Esophagus muscularis mucosa (tissue), 4 donors: ENCODE data around the gene ZNF804A. TPM values are rescaled to one million over a fixed set of nuclear protein-coding genes. Genes with fewer than 3 reads are reported as not detected.

Experiments
- DNase-seq: peaks from one replicate; pipeline ENCODE4 v3.0.0-alpha.2; 2017; ENCODE audit errors: extremely low spot score
- H3K27ac ChIP-seq, 4 donors: fragments of 200-600 bp; sonication (generic); replicated peaks in 1 of 4; 1 replicate in 3 of 4; 2 replicates in 1 of 4; pipeline ENCODE4 v1.5.1; 2016 to 2019; ENCODE audit warnings: mild to moderate bottlenecking in 1 of 4
- H3K27me3 ChIP-seq, 4 donors: fragments of 200-600 bp; sonication (generic); one replicate each; pipeline versions ENCODE4 v1.5.1 to v1.6.0; 2016 to 2019
- H3K36me3 ChIP-seq, 4 donors: fragments of 200-600 bp; sonication (generic); one replicate each; pipeline ENCODE4 v1.5.1; 2016 to 2019
- H3K4me1 ChIP-seq, 4 donors: fragments of 200-600 bp; sonication (generic); one replicate each; pipeline ENCODE4 v1.5.1; 2016 to 2019
- H3K4me3 ChIP-seq, 4 donors: fragments of 200-600 bp; sonication (generic); 1 replicate in 2 of 4; 2 replicates in 2 of 4; pipeline ENCODE4 v1.5.1; 2016 to 2019; ENCODE audit warnings: mild to moderate bottlenecking in 4 of 4, moderate library complexity in 1 of 4
- H3K9me3 ChIP-seq, 4 donors: fragments of 200-600 bp; sonication (generic); 1 replicate in 3 of 4; 2 replicates in 1 of 4; pipeline ENCODE4 v1.5.1; 2016 to 2019
- CTCF ChIP-seq, 3 experiments: fragments of 200-600 bp in 2 of 3; fragments of 450-650 bp in 1 of 3; sonication (generic) in 2 of 3; IDR thresholded peaks; one replicate each; pipeline ENCODE4 v1.5.1; 2017 to 2019; ENCODE audit warnings: antibody characterized with exemption in 3 of 3, mild to moderate bottlenecking in 2 of 3, moderate library complexity in 1 of 3
- EP300 ChIP-seq: sonication (generic); formaldehyde crosslinking; IDR thresholded peaks from one replicate; pipeline ENCODE4 v1.6.1; 2017; ENCODE audit warnings: antibody characterized with exemption
- POLR2A ChIP-seq: fragments of 450-650 bp; IDR thresholded peaks from one replicate; pipeline ENCODE4 v1.6.1; 2017; ENCODE audit warnings: antibody characterized with exemption, moderate library complexity, mild to moderate bottlenecking, low read depth
- POLR2AphosphoS5 ChIP-seq, 2 donors: sonication (generic); formaldehyde crosslinking; IDR thresholded peaks; one replicate each; pipeline ENCODE4 v1.6.1; 2017; ENCODE audit warnings: antibody characterized with exemption in 2 of 2
- WGBS: methylation state at CpG from one replicate; pipeline ENCODE4 v1.1.5; 2018; 5-methylcytosine and 5-hydroxymethylcytosine counted together
- intact Hi-C: fragments of 100-400 bp; cut with DNase I; formaldehyde crosslinking; loops from one replicate; pipeline ENCODE4 v1.15.1; 2023
- total RNA-seq, 4 donors: library from RNA; depleted of rRNA; stranded (reverse); fragments of >200 nt; gene quantifications; one replicate each; pipeline versions ENCODE4 v1.1.0 to v1.2.1, GENCODE V29; 2016

ZNF804A gene
- total RNA-seq, 4 donors from 2014 or later, result 0.33 TPM; not detected in 3

- DNase-seq, result no peak
- Histone ChIP-seq H3K36me3 (no peaks in the 10 kb centered on the region), H3K27ac (no peak overlapping the region), H3K4me1 (no peaks in the 10 kb centered on the region), H3K4me3 (no peak overlapping the region), H3K27me3 (no peaks in the 10 kb centered on the region), H3K9me3 (no peaks in the 10 kb centered on the region)
- WGBS, result 85% methylated on average over 1 of the region's 1 CpG
- intact Hi-C loops, result no loop called here
- TF ChIP-seq POLR2AphosphoS5 (IDR thresholded peaks at IDR 0.05) (no peak), CTCF (IDR thresholded peaks at IDR 0.05) (no peak), EP300 (no peak), POLR2A (no peak)
Observed at GRCh38 chr2:184696644-184697043, 98.3 kb downstream of the ZNF804A start.

GRCh38 chr2:184698476-184698875, 100.1 kb downstream of the ZNF804A start:
- no peak overlapping the region for H3K27ac ChIP-seq
- no peak for DNase-seq
- H3K4me3 ChIP-seq, result no peak overlapping the region
- TF ChIP-seq POLR2AphosphoS5 (IDR thresholded peaks at IDR 0.05) (no peak), POLR2A (no peak), EP300 (no peak), CTCF (IDR thresholded peaks at IDR 0.05) (no peak)
- no peaks in the 10 kb centered on the region for H3K9me3 ChIP-seq
- intact Hi-C loops, result no loop called here
- H3K27me3 ChIP-seq, result no peaks in the 10 kb centered on the region
- no peaks in the 10 kb centered on the region for H3K36me3 ChIP-seq
- H3K4me1 ChIP-seq, result no peaks in the 10 kb centered on the region
- WGBS, result 86% methylated on average over 3 of the region's 3 CpGs

- TF ChIP-seq EP300 (no peak), CTCF (IDR thresholded peaks at IDR 0.05) (no peak), POLR2A (no peak), POLR2AphosphoS5 (IDR thresholded peaks at IDR 0.05) (no peak)
- H3K4me1 ChIP-seq, result no peaks in the 10 kb centered on the region
- WGBS, result 83% methylated on average over 6 of the region's 6 CpGs
Observed at GRCh38 chr2:184721881-184722280, 123.6 kb downstream of the ZNF804A start.

GRCh38 chr2:184727813-184728212, 129.5 kb downstream of the ZNF804A start:
- no peaks in the 10 kb centered on the region for H3K27me3 ChIP-seq
- 60% methylated on average over 3 of the region's 3 CpGs for WGBS
- no peak for TF ChIP-seq EP300
- TF ChIP-seq CTCF (IDR thresholded peaks at IDR 0.05), result no peak
- no peak for TF ChIP-seq POLR2AphosphoS5 (IDR thresholded peaks at IDR 0.05)
- H3K9me3 ChIP-seq, result no peaks in the 10 kb centered on the region
- H3K4me1 ChIP-seq, result no peaks in the 10 kb centered on the region
- no peak overlapping the region for H3K27ac ChIP-seq
- no peaks in the 10 kb centered on the region for H3K36me3 ChIP-seq
- intact Hi-C loops, result no loop called here
- no peak for DNase-seq
- no peak overlapping the region for H3K4me3 ChIP-seq

More at GRCh38 chr2:184721881-184722280, 123.6 kb downstream of the ZNF804A start:
- peaks cover 0 to 4% (median 0%) of the 10 kb centered on the region in 4 donors for H3K9me3 ChIP-seq
- H3K4me3 ChIP-seq, result no peak overlapping the region
- intact Hi-C loops, result no loop called here
- H3K27me3 ChIP-seq, result no peaks in the 10 kb centered on the region
- H3K36me3 ChIP-seq, result no peaks in the 10 kb centered on the region
- H3K27ac ChIP-seq, result no peak overlapping the region
- DNase-seq, result no peak

GRCh38 chr2:184728411-184728810, 130.1 kb downstream of the ZNF804A start:
- H3K27ac ChIP-seq, result no peak overlapping the region
- no peaks in the 10 kb centered on the region for H3K27me3 ChIP-seq
- no peak for DNase-seq
- no peak overlapping the region for H3K4me3 ChIP-seq
- intact Hi-C loops, result no loop called here
- no peaks in the 10 kb centered on the region for H3K9me3 ChIP-seq
- no peaks in the 10 kb centered on the region for H3K4me1 ChIP-seq
- H3K36me3 ChIP-seq, result no peaks in the 10 kb centered on the region
- TF ChIP-seq POLR2AphosphoS5 (IDR thresholded peaks at IDR 0.05), result no peak
- TF ChIP-seq POLR2A, result no peak
- no peak for TF ChIP-seq EP300
- TF ChIP-seq CTCF (IDR thresholded peaks at IDR 0.05), result no peak
